Urinary bladder (tissue), 4 donors: ENCODE data around the gene SGSH. TPM values are rescaled to one million over a fixed set of nuclear protein-coding genes. Genes with fewer than 3 reads are reported as not detected.

Experiments used
- DNase-seq: peaks from one replicate; pipeline ENCODE4 v3.0.0-alpha.2; 2015; ENCODE audit errors: extremely low spot score
- H3K27ac ChIP-seq: one replicate; pipeline ENCODE4 v1.5.1; 2013; ENCODE audit warnings: low read depth, mild to moderate bottlenecking, moderate library complexity
- H3K36me3 ChIP-seq: one replicate; pipeline ENCODE4 v1.6.1; 2013; ENCODE audit warnings: mild to moderate bottlenecking, moderate library complexity; ENCODE audit not compliant: insufficient read depth
- H3K4me1 ChIP-seq: one replicate; pipeline ENCODE4 v1.6.1; 2013; ENCODE audit warnings: mild to moderate bottlenecking, moderate library complexity; ENCODE audit not compliant: insufficient read depth
- H3K4me3 ChIP-seq: one replicate; pipeline ENCODE4 v1.5.1; 2013; ENCODE audit warnings: low read depth, low read length
- WGBS: extraction: QIAGEN DNeasy Blood & Tissue Kit; methylation state at CpG from one replicate; pipeline ENCODE4 v1.1.7; 2013; 5-methylcytosine and 5-hydroxymethylcytosine counted together
- polyA plus RNA-seq: library from polyadenylated mRNA; stranded (reverse); fragments of 200-250 nt; gene quantifications from one replicate; pipeline ENCODE4 v1.2.3, GENCODE V29; 2013
- total RNA-seq: library from RNA; depleted of rRNA; stranded (reverse); fragments of >200 nt; gene quantifications from one replicate; pipeline ENCODE4 v1.2.3, GENCODE V29; 2014
- donor health status: healthy with polysubstance abuse.
- donor health status: healthy.

Gene SGSH
- total and polyA plus RNA-seq, 2 donors, result 8.4 to 30.6 TPM

DNA sequence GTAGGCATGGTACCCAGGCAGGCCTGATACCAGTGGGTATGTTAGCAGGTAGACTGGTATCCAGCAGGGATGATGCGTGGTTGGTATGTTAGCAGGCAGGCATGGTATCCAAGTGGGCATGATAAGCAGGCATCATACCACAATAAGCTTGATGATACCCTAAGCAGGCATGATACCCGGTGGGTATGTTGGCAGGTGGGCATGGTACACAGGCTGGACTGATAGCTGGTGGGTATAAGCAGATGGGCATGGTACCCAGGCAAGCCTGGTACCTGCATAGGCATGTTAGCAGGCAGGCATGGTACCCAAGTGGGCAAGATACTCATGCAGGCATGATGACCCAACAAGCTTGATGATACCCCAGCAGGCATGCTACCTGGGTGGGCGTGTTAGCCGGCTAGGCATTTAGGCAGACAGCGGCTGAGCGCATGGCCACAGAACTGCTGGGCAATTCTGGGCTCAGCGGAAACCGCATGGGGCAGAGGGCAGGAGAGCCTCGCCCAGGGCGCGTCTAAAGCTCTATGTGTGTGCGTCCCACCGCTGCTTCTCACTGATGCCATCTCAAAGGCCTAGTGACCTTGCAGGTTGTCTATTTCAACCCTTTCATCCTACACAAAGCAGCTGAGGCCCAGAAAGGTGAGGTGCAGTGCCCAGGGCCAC, 2.3 kb downstream of the SGSH start:
- WGBS, result 97% methylated on average over 13 of the region's 13 CpGs
- no peak for DNase-seq
- H3K36me3 ChIP-seq, result peaks cover 3% of the 10 kb centered on the region

DNA sequence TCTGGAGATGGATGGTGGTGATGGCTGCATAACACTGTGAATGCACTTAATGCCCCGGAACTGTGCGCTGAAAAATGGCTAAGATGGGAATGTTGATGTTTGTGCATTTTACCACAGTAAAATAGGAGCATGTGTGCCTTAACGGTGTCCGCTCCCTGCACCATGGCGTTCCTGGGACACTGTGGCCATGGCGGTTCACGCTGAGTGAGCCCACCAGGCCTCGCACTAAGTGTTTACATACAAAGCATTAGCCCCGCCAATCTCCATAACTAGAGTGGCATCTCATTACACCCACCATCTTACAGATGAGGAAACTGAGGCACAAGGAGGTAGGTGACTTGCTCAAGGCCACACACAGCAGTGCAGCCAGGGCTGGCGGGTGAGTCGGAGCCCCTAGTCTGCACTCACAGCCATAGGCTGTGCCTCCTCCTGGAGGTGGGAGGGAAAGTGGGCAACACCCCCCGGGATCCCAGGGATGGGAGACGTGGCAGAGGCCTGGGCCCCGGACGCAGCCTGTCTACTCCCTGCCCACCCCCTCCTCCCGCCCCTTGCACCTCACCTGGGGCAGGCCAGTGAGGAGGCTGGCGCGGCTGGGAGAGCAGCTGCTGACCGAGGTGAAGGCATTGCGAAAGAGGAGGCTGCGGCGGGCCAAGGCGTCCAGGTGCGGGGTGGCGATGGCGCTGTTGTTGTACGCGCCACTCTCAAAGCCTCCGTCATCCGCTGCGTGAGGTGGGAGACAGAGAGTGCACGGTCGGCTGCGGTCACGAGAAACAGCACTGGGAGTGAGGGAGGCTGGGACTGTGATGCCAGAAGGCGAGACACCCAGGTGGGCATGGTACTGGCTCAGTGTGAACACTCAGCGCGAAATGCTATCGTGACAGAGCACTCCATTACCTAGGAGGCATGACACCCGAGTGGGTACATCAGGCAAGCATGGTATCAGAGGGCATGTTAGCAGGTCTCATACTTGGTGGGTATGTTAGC, 3.4 kb downstream of the SGSH start:
- peaks cover 3% of the 10 kb centered on the region for H3K36me3 ChIP-seq
- 97% methylated on average over 40 of the region's 40 CpGs for WGBS

More for the DNA sequence above, 2.3 kb downstream of the SGSH start:
- H3K27ac ChIP-seq, result no peak overlapping the region
- no peaks in the 10 kb centered on the region for H3K4me1 ChIP-seq
- H3K4me3 ChIP-seq, result no peak overlapping the region

DNA sequence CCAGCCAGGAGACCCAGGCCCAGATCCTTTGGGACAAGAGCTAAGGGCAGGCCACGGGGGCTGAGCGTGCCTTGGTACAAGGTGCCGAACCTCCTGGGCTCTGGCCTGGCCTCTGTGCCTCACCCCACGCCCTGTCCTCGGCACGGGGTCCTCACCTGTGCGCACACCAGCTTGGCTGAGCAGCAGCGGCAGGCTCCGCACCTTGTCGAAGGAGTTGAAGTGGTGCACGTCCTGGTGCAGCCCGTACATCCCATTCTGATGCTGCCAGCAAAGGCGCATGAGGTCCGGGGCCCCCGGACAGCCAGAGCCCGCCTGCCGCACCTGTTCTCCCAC, 5.3 kb downstream of the SGSH start:
- no peak for DNase-seq
- Histone ChIP-seq H3K36me3 (peaks cover 3% of the 10 kb centered on the region), H3K27ac (no peak overlapping the region), H3K4me1 (no peaks in the 10 kb centered on the region), H3K4me3 (no peak overlapping the region)
- WGBS, result 93% methylated on average over 17 of the region's 17 CpGs

More for the DNA sequence above, 3.4 kb downstream of the SGSH start:
- Histone ChIP-seq H3K27ac (no peak overlapping the region), H3K4me1 (no peaks in the 10 kb centered on the region), H3K4me3 (no peak overlapping the region)
- DNase-seq, result no peak

DNA sequence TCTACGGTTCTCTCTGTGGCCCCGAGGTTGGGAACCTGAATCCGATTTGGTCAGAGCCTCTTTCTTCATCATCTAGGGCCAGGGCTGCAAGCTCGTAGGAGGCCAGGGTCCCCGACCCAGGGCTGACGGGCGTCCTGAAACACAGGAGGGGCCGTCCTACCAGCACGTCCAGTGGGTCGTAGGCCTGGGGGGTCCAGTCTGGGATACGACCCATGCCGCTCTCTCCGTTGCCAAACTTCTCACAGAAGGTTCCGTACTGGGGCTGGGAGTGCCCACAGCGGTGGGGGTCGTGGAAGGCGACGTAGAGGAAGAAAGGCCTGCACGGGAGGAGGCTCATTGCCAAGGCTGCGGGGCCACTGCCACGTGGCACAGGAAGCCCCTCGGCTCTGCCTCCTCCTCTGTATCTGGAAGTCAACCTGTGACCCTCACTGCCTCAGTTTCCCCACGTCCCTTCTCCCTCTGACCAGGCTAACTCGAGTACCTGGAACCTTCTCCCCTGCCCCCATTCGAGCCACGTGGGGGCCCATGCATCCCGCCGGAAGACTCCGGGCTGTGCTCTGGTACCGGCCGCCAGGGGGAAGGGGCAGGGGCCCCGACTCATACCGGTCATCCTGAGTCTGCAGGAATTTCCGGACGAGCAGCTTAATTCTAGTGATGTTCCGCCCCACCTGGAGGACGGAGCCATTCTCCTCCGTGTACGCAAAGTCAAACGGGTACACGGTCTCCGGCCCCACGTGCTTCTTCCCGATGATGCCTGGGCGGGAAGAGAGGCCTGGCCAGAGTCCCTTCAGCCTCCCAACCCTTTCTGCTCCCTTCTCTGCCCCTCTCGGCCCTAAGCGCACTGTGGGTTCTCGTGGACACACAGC, 5.9 kb downstream of the SGSH start:
- no peaks in the 10 kb centered on the region for H3K4me1 ChIP-seq
- no peak overlapping the region for H3K27ac ChIP-seq
- WGBS, result 93% methylated on average over 48 of the region's 48 CpGs
- H3K4me3 ChIP-seq, result no peak overlapping the region
- no peak for DNase-seq
- peaks cover 3% of the 10 kb centered on the region for H3K36me3 ChIP-seq

DNA sequence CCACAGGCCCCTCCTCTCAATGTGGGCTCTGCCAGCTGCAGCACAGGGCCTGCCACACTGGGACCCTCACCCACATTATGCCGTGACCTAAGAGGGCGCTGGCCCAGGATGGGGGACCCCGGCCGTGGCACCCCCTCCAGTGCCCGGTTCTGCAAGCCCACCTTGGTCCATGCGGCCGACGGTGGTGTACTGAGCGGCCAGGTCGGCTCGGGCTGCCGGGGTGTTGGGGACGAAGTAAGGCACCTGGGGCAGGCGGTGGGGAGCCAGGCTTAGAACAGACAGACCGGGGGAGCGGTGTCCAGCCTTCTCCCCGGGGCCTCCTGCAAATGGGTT, 6.5 kb downstream of the SGSH start:
- H3K27ac ChIP-seq, result no peak overlapping the region
- DNase-seq, result no peak
- H3K4me1 ChIP-seq, result no peaks in the 10 kb centered on the region
- peaks cover 3% of the 10 kb centered on the region for H3K36me3 ChIP-seq
- 95% methylated on average over 17 of the region's 17 CpGs for WGBS
- H3K4me3 ChIP-seq, result no peak overlapping the region

DNA sequence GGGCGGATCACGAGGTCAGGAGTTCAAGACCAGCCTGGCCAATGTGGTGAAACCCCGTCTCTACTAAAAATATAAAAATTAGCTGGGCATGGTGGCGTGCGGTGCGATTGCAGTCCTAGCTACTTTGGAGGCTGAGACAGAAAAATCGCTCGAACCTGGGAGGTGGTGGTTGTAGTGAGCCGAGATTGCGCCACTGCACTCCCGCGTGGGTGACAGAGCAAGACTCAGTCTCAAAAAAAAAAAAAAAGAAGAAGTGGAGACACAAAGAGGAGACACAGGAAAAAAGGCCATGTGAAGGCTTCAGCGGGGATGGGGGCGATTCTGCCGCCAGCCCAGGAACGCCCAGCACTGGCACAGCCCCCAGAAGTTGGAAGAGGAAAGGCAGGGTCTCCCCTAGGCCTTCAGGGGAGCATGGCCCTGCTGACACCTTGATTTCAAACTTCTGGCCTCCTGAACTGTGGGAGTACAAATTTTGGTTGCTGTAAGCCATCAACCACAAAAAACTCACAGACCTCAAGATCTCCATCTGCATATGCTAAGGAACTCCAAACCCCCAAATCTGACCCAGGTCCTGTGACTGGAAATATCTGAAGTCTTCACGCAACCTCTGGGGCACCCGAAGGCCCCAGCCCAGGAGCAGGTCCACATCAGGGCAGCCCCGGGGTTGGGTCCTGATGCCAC, 7.0 kb downstream of the SGSH start:
- no peaks in the 10 kb centered on the region for H3K4me1 ChIP-seq
- no peak overlapping the region for H3K27ac ChIP-seq
- DNase-seq, result no peak
- 84% methylated on average over 19 of the region's 19 CpGs for WGBS
- H3K4me3 ChIP-seq, result no peak overlapping the region
- peaks cover 3% of the 10 kb centered on the region for H3K36me3 ChIP-seq

DNA sequence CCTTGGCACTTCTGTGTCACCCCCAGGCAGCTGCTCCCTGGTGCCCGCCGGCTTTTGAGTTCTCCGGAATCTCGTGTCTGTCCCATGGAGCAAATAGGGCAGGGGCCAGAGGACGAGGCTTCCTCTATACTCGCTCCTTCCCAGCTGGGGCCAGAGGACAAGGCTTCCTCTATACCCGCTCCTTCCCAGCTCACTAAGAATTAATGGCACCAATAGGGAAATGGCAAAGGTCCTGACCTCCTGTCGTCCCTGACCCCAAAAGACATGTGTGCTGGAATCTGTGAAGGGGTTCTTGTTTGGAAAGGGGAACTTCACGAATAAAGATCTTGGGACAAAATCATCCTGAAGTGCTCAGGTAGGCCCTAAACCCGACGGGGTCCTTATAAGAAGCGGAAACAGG, 7.6 kb downstream of the SGSH start:
- H3K4me3 ChIP-seq, result no peak overlapping the region
- no peaks in the 10 kb centered on the region for H3K4me1 ChIP-seq
- no peak for DNase-seq
- peaks cover 3% of the 10 kb centered on the region for H3K36me3 ChIP-seq
- 92% methylated on average over 12 of the region's 12 CpGs for WGBS
- no peak overlapping the region for H3K27ac ChIP-seq

DNA sequence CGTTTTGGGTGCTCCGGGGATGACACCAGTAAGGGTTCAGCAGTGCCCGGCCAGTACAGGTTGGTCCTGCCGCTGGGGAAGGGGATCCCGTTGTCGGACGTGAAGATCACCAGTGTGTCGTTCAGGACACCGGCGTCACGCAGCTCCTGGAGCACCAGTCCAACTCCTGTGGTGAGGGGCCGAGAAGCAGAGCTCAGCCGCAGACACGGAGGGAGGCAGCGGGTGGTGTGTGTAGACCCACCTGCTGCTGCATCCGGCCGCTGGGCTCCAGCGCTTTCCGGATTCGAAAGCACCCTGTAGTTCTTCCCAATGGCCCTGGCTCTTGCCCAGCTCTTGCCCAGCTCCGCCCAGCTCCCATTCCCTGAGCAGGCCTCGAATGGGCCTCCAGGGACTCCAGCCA, 8.0 kb downstream of the SGSH start:
- Histone ChIP-seq H3K27ac (no peak overlapping the region), H3K4me3 (no peak overlapping the region), H3K36me3 (peaks cover 3% of the 10 kb centered on the region), H3K4me1 (no peaks in the 10 kb centered on the region)
- 93% methylated on average over 22 of the region's 22 CpGs for WGBS
- no peak for DNase-seq

DNA sequence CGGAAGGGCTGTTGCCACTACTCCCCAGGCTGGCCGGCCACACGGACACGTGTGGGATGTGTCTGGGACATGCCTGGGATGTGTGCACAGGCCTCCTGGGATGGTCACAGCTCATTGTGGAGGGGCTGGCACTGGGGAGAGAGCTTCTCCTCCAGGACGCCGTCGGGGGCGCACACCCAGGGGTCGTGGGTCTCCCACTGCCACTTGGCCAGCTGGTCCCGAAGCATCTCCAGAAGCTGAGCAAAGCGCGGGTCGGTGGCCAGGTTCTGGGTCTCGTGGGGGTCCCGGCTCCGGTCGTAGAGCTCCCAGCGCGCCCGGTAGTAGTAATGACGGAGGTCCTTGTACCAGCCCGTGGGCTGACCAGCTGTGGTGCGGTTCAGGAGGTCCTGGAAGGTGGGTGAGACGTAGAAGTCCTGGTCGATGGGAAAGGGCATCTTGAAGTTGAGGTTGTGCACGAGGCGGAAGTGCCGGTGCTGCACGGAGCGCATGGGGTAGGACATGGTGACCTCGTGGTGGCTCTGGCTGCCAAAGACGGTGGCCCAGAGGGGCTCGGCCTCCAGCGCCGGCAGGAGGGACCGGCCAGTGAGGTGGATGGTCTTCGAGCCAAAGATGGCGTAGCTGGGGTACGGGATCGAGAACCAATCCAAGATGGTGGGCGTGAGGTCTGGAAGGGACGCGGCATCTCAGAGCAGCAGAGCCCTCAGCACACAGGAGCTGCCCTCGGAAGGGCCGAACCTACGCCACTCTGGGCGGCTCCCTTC, 9.6 kb downstream of the SGSH start:
- no peaks in the 10 kb centered on the region for H3K36me3 ChIP-seq
- H3K4me1 ChIP-seq, result no peaks in the 10 kb centered on the region
- no peak overlapping the region for H3K4me3 ChIP-seq
- no peak for DNase-seq
- H3K27ac ChIP-seq, result no peak overlapping the region
- WGBS, result 95% methylated on average over 47 of the region's 47 CpGs

DNA sequence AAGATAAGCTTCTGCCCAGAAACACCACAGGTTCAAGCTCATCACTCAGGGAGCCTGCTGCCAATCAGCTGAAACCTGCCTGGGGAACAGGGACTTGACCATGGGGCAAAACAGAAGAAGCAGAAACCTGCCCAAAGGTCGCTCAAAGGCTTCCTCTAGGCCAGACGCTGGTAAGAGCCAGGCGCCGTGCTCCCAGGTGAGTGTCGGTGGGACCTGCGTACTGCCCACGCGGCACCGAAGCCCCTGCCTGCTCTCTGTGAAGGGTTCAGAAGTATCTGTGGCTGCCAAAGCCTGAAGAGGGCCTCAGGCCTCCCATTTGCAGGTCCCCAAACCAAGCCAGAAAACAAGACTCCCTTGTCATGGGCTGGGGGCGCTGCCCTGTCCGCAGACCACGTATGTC, 10.4 kb downstream of the SGSH start:
- Histone ChIP-seq H3K36me3 (no peaks in the 10 kb centered on the region), H3K4me3 (no peak overlapping the region), H3K4me1 (no peaks in the 10 kb centered on the region), H3K27ac (no peak overlapping the region)
- 96% methylated on average over 12 of the region's 12 CpGs for WGBS
- DNase-seq, result no peak

DNA sequence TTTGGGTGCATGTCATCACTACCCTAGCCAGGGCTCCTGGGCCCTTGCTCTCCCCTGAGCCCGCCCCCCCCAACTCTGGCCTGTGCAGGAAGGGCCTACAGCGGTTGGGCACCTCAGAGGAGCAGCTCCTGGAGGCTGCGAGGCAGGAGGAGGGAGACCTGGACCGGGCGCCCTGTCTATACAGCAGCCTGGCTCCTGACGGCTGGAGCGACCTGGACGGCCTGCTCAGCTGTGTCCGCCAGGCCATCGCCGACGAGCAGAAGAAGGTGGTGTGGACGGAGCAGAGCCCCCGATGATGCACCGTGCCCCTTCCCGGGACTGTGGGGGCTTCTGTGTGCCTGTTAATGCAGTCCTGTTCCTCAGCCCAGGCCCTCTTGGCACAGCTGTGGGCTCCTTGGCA, 12.1 kb downstream of the SGSH start:
- Histone ChIP-seq H3K27ac (no peak overlapping the region), H3K4me1 (no peaks in the 10 kb centered on the region), H3K36me3 (no peaks in the 10 kb centered on the region), H3K4me3 (no peak overlapping the region)
- no peak for DNase-seq
- 94% methylated on average over 16 of the region's 16 CpGs for WGBS

DNA sequence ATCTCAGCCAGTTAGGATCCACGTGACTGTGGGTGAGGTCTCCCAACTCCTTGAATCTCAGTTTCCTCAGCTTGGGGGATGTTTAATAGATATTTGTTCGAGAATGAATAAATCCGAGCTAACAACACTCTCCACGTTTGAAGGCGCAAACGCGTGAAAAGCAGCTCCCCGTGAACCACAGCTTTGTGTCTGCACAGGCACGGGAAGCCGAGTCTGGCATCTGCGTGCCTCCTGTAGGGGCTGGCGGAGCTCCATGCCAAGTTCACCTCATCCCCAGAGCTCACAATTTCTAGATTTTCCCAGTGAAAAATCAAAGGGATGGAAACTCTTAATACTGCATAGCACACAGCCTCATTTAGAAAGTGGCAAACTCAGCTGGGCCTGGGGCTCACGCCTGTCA, 14.3 kb downstream of the SGSH start:
- H3K4me1 ChIP-seq, result no peaks in the 10 kb centered on the region
- 89% methylated on average over 13 of the region's 13 CpGs for WGBS
- DNase-seq, result no peak

More for the DNA sequence above, 14.3 kb downstream of the SGSH start:
- Histone ChIP-seq H3K4me3 (no peak overlapping the region), H3K36me3 (no peaks in the 10 kb centered on the region), H3K27ac (no peak overlapping the region)
